ENCODE data around the gene DYNLT1. TPM values are rescaled to one million over a fixed set of nuclear protein-coding genes. Genes with fewer than 3 reads are reported as not detected.

DYNLT1 gene
- total and polyA plus RNA-seq, 2 of the 13 experiments (the other 11 are each of a cell fraction or from before 2014, with no cell fraction given), result 108 to 171 TPM

DNA sequence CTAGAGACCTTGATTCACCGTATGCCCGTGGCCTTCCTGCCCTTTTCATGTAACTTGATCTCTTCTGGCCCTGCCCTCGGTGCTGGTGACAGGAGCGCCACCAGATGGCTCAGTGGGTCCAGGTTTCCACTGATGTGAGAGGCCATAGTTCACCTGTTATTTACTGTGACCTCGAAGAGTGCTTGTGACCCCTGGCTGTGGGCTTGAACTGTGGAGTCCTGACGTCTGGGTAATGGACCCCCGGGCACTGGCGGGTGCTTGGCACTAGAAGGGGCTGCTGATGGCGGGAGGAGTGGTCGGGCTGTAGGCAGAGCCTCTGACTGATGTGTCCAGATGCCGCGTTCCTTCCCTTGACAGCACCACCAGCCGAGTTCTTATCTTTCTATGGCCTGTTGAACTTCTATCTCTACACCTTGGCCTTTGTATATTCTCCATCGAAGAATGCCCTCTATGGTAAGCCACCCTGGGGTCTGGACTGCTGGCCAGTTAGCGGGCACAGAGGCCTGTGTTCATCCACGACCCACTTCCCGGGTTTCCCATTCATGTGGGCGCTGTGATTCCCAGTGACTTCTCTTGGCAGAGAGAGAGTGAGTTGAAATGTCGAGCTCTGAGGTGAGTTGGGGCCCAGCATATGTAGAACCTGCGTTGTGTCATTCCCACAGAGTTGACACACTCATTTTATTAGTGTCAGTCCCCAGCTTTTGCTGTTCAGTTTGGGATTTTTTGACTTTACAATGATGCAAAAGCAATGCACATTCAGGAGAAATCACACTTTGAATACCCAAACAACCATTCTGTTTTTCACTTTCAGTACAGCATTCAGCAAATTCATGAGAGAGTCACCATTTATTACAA lies 14.9 kb downstream of the DYNLT1 start (continued):
- no peak for TF ChIP-seq ZBTB21 (CRISPR knock-in tag; IDR thresholded peaks at IDR 0.05)
- no peak for TF ChIP-seq ZNF510 (CRISPR knock-in tag; IDR thresholded peaks at IDR 0.05; ENCODE audit: low read depth)
- no peak for TF ChIP-seq NONO (IDR thresholded peaks at IDR 0.05)
- peak; percentile 69 for TF ChIP-seq NONO (CRISPR knock-in tag; conservative IDR thresholded peaks at IDR 0.05)
- no peak for TF ChIP-seq MLLT10 (CRISPR knock-in tag; IDR thresholded peaks at IDR 0.05)
- no peak for TF ChIP-seq ZNF256 (CRISPR knock-in tag; conservative IDR thresholded peaks at IDR 0.05)
- no peak for TF ChIP-seq HNRNPUL1 (IDR thresholded peaks at IDR 0.05; ENCODE audit: low read depth, low read length)
- TF ChIP-seq ZNF441 (CRISPR knock-in tag; IDR thresholded peaks at IDR 0.05; ENCODE audit: borderline replicate concordance), result no peak
- TF ChIP-seq KDM2A (CRISPR knock-in tag; IDR thresholded peaks at IDR 0.05; ENCODE audit: borderline replicate concordance, low read depth), result peak; percentile 45; the same call in 1 of the 2 replicates
- no peak for TF ChIP-seq KDM1A (CRISPR knock-in tag; IDR thresholded peaks at IDR 0.05)
- TF ChIP-seq HOXA5 (CRISPR knock-in tag; IDR thresholded peaks at IDR 0.05), result no peak
- TF ChIP-seq, protein P1, sequence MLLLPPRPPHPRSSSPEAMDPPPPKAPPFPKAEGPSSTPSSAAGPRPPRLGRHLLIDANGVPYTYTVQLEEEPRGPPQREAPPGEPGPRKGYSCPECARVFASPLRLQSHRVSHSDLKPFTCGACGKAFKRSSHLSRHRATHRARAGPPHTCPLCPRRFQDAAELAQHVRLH (CRISPR knock-in tag; IDR thresholded peaks at IDR 0.05; ENCODE audit: borderline replicate concordance, low read depth), result no peak
- no peak for TF ChIP-seq ZNF44 (CRISPR knock-in tag; IDR thresholded peaks at IDR 0.05)
- no peak for TF ChIP-seq ZNF253 (CRISPR knock-in tag; IDR thresholded peaks at IDR 0.05; ENCODE audit: borderline replicate concordance)
- TF ChIP-seq ZNF282 (IDR thresholded peaks at IDR 0.05; ENCODE audit: partially characterized antibody), result no peak
- TF ChIP-seq GFI1 (CRISPR knock-in tag; IDR thresholded peaks at IDR 0.05; ENCODE audit: borderline replicate concordance), result no peak
- no peak for TF ChIP-seq NFIB (CRISPR knock-in tag; IDR thresholded peaks at IDR 0.05; ENCODE audit: borderline replicate concordance)
- TF ChIP-seq, protein P2, sequence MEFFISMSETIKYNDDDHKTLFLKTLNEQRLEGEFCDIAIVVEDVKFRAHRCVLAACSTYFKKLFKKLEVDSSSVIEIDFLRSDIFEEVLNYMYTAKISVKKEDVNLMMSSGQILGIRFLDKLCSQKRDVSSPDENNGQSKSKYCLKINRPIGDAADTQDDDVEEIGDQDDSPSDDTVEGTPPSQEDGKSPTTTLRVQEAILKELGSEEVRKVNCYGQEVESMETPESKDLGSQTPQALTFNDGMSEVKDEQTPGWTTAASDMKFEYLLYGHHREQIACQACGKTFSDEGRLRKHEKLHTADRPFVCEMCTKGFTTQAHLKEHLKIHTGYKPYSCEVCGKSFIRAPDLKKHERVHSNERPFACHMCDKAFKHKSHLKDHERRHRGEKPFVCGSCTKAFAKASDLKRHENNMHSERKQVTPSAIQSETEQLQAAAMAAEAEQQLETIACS (CRISPR knock-in tag; IDR thresholded peaks at IDR 0.05), result no peak
- TF ChIP-seq ZSCAN30 (CRISPR knock-in tag; IDR thresholded peaks at IDR 0.05), result no peak
- no peak for TF ChIP-seq TBX2 (CRISPR knock-in tag; IDR thresholded peaks at IDR 0.05; ENCODE audit: borderline replicate concordance)
- no peak for TF ChIP-seq ZSCAN22 (CRISPR knock-in tag; IDR thresholded peaks at IDR 0.05)
- TF ChIP-seq, protein P3, sequence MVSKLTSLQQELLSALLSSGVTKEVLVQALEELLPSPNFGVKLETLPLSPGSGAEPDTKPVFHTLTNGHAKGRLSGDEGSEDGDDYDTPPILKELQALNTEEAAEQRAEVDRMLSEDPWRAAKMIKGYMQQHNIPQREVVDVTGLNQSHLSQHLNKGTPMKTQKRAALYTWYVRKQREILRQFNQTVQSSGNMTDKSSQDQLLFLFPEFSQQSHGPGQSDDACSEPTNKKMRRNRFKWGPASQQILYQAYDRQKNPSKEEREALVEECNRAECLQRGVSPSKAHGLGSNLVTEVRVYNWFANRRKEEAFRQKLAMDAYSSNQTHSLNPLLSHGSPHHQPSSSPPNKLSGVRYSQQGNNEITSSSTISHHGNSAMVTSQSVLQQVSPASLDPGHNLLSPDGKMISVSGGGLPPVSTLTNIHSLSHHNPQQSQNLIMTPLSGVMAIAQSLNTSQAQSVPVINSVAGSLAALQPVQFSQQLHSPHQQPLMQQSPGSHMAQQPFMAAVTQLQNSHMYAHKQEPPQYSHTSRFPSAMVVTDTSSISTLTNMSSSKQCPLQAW (CRISPR knock-in tag; IDR thresholded peaks at IDR 0.05), result 0 out of 2 replicates have a peak, but pooled peaks have one; percentile 36
- TF ChIP-seq ONECUT2 (CRISPR knock-in tag; IDR thresholded peaks at IDR 0.05), result no peak
- no peak for TF ChIP-seq SNAPC2 (CRISPR knock-in tag; IDR thresholded peaks at IDR 0.05)
- TF ChIP-seq, protein P4, sequence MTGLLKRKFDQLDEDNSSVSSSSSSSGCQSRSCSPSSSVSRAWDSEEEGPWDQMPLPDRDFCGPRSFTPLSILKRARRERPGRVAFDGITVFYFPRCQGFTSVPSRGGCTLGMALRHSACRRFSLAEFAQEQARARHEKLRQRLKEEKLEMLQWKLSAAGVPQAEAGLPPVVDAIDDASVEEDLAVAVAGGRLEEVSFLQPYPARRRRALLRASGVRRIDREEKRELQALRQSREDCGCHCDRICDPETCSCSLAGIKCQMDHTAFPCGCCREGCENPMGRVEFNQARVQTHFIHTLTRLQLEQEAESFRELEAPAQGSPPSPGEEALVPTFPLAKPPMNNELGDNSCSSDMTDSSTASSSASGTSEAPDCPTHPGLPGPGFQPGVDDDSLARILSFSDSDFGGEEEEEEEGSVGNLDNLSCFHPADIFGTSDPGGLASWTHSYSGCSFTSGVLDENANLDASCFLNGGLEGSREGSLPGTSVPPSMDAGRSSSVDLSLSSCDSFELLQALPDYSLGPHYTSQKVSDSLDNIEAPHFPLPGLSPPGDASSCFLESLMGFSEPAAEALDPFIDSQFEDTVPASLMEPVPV (CRISPR knock-in tag; IDR thresholded peaks at IDR 0.05), result no peak
- TF ChIP-seq KLF6 (CRISPR knock-in tag; IDR thresholded peaks at IDR 0.05), result no peak
